Measurements from ENCODE around the gene GPC2. TPM values are rescaled to one million over a fixed set of nuclear protein-coding genes. Genes with fewer than 3 reads are reported as not detected.
"Not testable (repeated sequence)": the region's sequence is repeated elsewhere in the genome, so short reads cannot be mapped to it uniquely, and the experiment has no call there.

Gene GPC2
- total RNA-seq, result 5.7 TPM

GRCh38 chr7:100177045-100178001 lies at the start of gene GPC2, which contains the start of gene STAG3:
Gene GPC2 (minus strand): TSS chr7:100177381. CDS start chr7:100177199, 182 bp downstream.
Gene STAG3 (plus strand): TSS chr7:100177918. CDS start chr7:100180557, 2,639 bp downstream.
- DNase-seq, result peak; percentile 98

GRCh38 chr7:100224891-100225290 lies 47.7 kb upstream of the GPC2 start:
- not testable (repeated sequence) for DNase-seq

GRCh38 chr7:100223376-100223927 lies 46.3 kb upstream of the GPC2 start:
- DNase-seq, result not testable (repeated sequence)

- no peak for DNase-seq
These were observed 45.4 kb upstream of the GPC2 start for GRCh38 chr7:100222445-100223132.

- no peak for DNase-seq
These were observed 44.7 kb upstream of the GPC2 start for GRCh38 chr7:100221767-100222444.

GRCh38 chr7:100221231-100221718 lies 44.1 kb upstream of the GPC2 start:
- no peak for DNase-seq

GRCh38 chr7:100220586-100221230 lies 43.5 kb upstream of the GPC2 start:
- DNase-seq, result no peak

GRCh38 chr7:100219801-100220585 lies 42.8 kb upstream of the GPC2 start, which contains the start of gene PVRIG:
Gene PVRIG (plus strand): TSS chr7:100219949. CDS start chr7:100219971, 22 bp downstream.
- not testable (repeated sequence) for DNase-seq

GRCh38 chr7:100219271-100219737 lies 42.1 kb upstream of the GPC2 start:
- DNase-seq, result no peak

- not testable (repeated sequence) for DNase-seq
These were observed 40.8 kb upstream of the GPC2 start for GRCh38 chr7:100217934-100218333.

- peak; percentile 85 for DNase-seq
These were observed 38.7 kb upstream of the GPC2 start for GRCh38 chr7:100215895-100216294.

GRCh38 chr7:100214356-100214755 lies 37.2 kb upstream of the GPC2 start:
- DNase-seq, result not testable (repeated sequence)

GRCh38 chr7:100213672-100214071 lies 36.5 kb upstream of the GPC2 start:
- no peak for DNase-seq

- DNase-seq, result no peak
These were observed 35.6 kb upstream of the GPC2 start for GRCh38 chr7:100212631-100213286.

- no peak for DNase-seq
These were observed 34.2 kb upstream of the GPC2 start for GRCh38 chr7:100211342-100211780.

GRCh38 chr7:100210805-100211204 lies 33.6 kb upstream of the GPC2 start:
- no peak for DNase-seq

- no peak for DNase-seq
These were observed 32.3 kb upstream of the GPC2 start for GRCh38 chr7:100209493-100209892.

GRCh38 chr7:100208911-100209408 lies 31.8 kb upstream of the GPC2 start:
- no peak for DNase-seq

- no peak for DNase-seq
These were observed 27.3 kb upstream of the GPC2 start for GRCh38 chr7:100204454-100204853.

Data from tongue (tissue), 2 donors.